Hematopoietic multipotent progenitor cell treated with erythropoietin and hydrocortisone succinate and interleukin-3 and kit ligand, for 4 days (in vitro differentiated cells): ENCODE measurements around the gene MXD1.

ENCODE experiments used
- DNase-seq: peaks from one replicate; pipeline ENCODE4 v3.0.0-alpha.2; 2015

MXD1 gene

DNA sequence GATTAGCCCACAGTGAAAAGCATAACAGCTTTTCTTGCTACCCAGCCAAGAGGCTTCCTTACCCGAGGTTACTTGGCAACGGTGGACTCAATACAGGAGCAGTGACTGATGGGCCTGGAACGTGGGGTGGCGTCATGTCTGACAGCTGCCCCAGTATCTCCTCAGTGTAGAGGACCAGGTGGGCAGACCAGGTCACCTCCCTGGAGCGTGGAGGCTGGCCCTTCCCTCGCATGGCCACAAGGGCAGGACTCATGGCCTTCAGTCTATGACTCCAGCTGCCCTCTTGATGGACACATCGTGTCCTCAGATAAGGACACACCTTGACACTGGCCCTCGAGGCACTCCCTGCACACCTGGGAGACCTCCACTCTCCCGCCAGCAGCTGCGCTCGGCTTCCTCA is 40.1 kb downstream of the MXD1 start:
- no peak for DNase-seq

DNA sequence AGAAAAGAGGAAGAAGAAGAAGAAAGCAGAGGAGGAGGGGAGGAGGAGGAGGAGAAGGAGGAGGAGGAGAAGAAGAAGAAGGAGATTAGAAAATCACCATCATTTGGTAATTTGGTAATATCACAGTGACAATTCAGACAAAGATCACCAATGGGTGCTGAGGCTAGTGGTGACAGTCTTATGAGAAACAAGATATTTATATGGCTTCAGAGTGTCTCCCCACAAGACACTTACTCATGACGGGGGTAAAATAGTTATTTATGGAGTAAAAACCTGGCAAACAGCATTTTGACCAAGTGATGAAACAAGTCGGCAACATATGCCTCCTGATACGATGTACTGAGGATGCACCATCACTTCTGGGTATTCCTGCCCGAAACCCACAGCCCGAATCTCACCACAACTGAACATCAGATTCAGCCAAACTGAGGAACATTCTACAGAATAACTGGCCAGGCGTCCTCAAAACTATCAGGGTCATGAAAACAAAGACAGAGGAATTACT is 41.6 kb downstream of the MXD1 start:
- no peak for DNase-seq

DNA sequence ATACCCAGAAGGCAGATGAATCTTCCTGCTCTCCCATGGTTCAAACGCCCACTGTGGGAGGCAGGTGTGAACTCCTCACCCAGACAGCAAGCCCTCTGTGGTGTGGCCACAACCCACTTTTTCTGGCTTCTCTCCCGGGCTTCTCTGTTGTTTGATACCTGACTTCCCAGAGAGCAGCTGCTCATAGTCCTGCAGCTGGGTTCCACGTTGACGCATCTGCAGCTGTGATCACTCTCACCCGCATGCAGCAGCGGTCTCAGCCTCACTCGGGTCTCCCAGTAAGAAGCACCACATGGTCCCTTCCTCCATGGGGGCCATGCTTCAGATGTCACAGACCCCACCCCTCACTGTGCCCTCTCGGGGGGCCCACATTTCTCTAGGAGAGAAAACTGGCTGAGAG is 43.1 kb downstream of the MXD1 start:
- DNase-seq: no peak

DNA sequence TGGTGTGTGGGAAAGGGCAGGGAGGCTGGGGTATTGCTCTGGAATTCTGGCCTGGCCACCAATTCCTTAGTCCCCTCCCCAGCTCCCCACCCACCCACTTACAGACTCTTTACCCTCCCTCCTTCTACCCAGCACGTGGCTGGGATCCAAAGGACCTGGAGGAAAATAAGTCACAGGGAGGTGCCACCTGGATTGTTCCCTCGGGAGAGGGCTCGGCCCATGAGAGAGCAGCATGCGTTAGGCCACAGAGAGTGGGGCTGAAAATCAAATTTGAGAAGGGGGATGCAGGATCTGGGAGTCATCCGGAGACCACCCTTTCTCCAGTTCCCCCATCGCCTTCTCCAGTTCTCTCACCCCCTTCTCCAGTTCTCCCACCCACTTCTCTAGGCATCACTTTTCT is 43.6 kb downstream of the MXD1 start:
- DNase-seq: no peak

DNA sequence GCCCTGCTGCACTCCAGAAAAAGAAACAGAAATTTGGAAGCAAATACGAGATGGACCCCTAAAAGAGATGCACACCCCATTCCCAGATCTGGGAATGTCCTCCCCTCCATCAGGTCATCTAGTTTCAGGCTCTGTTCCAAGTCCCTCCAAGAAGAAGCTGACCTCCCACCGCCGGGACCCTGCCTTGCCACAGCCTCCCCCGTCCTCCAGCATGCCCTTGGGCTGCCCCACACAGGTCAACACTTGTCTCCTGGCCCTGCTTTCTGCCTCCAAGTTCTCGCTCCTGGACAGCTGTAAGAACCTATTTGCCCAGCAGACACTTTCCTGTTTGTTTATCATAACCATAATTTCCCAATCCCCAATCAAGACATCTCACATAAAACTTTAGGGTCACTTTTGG is 44.5 kb downstream of the MXD1 start:
- no peak for DNase-seq

DNA sequence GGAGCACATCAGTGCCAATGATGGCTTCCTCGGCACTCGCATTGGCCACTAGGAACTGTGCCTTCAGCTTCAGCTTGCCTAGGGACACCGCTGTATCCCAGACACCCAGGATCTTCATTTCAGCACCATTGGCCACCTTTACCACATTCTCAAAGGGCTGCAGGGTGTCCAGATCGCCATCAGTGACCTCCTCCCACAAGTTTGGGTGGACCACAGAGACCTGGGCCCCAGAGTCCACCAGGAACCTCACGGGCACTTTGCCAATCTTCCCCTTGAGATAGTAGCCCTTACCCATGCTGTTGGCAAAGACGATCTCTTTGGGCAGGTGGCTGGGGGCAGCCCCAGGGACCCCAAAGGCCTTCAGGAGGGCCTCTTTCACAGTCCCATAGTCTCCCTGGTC is 45.9 kb downstream of the MXD1 start:
- DNase-seq: no peak

DNA sequence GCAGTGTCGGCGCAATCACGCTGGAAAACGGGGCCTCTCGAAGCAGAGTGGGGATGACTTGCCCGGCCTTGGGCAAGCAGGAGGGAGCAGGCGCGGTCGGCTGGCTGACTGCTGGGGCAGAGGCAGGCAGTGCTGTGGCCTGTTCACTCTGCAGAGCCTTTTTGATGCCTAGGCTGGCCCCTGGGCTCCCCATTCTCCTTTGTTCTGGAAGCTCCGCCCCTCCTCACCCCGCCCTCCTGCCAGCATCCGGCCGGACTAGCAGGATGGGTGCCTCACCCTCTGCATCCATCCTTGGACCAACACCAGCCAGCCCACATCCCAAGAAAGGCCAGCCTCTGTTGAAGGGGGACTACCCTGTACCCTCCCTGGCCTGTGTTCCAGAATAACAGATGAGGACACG is 46.6 kb downstream of the MXD1 start, which contains the start of gene ASPRV1:
Gene ASPRV1, minus strand, starts transcription at position 136 of the 400 bp plus-strand sequence. CDS start 195 bp downstream, outside the sequence.
- DNase-seq: no peak

DNA sequence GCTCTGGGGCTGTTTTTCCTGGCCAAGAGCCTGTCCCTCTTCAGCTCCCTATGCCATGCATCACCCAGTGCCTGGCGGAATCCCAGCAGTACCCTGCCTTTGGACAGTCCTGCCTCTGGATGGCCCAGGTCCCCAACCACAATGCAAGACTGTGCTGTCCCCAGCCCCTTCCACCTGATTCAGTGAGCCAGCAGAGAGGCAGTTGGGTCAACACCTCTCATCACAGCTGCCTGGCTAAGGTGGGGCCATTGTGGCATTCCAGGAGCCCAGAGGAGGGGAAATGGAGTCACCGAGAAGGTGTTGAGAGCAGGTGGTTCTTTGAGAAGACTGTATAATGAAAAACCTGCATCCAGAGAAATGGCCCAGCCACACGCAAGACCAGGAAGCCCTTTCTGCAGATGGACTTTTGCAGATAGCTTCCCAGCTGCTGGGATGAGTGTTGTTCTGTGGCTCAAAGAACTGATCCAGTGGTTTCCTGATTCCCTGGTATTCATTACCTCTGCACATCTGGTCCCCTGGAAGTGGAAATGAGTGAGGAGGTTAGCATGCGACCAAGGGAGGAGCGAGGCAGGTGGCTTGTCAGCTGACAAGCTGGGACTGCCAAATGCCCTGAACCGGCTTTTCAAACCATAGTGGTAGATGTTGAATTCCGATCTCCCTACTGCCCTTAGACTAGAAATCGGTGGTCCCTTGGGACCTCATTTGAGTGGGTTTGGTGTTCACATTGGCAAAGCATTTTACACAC is 48.2 kb downstream of the MXD1 start:
- DNase-seq: no peak

DNA sequence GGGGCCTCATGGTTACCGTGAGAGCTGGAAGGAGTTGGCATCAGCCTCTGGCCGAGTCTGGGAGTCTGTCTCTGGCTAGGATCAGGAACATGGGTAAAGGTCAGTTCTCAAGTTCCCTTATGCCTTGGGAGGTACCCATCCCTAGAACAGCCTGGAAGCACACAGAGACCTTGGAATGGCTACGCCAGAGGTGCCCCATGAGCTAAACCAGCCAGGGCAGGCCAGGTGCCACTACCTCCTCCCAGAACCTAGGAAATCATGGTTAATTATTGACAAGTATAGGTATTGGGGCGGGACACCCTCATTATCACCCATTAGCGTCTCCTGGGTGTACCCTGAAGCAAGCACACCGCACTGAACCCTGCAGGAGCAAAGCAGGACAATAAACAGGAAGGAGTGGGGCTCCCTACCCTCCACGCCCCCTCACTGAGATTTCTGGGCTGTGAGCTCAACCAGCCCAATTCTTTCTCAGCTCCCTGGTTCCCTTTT is 49.5 kb downstream of the MXD1 start:
- no peak for DNase-seq

DNA sequence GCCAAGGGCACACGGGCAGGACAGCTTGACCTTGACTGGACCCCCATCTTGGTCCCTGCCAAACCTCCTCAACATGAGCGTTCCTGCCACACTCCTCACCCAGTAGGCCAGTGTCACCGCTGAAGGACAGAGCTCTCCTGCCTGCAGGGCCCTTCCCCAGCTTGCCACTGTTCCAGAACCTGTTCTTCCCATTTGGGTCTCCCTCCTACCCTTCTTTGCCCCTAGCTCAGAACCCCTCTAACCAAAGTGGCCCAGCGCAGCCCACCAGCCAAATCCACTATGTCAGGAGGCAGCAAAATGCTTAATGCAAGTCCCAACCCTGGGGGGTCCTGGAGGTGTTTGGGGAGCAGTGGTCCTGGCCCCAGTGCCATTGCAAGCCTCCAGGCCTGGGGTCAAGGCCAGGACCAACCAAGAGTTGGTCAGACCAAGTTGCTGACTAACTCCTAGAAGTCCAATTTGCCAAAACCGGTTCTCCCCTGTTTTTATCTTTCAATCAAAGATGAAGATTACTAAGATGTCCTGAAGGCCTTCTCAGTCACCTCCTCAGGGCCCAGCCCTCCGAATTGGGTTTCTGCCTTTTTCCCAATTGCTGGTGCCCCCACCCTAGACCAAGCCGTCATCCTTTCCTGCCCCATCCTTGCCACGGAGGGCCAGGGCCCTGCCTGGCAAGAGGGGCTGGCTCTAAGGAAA is 51.0 kb downstream of the MXD1 start:
- DNase-seq: no peak

DNA sequence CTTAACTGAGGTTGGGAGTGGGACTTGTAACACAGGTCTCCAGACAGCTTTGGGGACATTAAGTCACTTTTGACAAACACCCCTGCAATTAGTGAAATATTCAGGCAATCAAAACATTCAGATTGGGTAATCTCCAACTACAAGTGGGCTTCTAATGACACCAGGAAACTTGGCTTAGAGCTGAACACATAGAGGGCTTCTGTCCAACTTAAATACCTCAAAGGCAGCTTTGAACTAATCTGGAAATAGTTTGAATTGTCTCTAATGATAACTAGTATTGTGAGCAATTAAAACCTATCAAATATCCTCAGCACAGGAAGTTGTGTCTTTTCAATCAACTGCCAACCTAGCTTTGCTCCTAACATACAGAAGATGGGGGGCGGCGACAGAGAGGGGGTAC is 51.6 kb downstream of the MXD1 start:
- DNase-seq: no peak

DNA sequence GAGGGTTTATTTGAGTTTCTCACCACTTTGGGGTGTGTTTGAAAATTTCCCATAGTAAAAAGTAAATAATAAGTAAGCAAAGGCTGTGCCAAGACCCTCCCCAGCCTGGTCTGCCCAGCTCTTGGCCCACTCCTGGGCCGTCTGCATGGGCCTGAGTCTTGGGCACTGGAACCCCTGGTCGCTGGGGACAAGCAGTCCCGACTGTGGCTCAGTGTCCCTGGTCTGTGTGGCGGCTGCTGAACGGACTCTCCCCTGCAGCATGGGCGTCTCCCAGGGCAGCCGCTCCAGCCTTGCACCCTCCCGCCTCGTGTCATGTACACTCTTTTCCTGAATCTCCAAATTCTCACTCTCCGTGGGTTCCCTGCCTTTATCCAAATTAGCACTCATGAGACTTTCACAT is 53.7 kb downstream of the MXD1 start:
- DNase-seq: no peak

DNA sequence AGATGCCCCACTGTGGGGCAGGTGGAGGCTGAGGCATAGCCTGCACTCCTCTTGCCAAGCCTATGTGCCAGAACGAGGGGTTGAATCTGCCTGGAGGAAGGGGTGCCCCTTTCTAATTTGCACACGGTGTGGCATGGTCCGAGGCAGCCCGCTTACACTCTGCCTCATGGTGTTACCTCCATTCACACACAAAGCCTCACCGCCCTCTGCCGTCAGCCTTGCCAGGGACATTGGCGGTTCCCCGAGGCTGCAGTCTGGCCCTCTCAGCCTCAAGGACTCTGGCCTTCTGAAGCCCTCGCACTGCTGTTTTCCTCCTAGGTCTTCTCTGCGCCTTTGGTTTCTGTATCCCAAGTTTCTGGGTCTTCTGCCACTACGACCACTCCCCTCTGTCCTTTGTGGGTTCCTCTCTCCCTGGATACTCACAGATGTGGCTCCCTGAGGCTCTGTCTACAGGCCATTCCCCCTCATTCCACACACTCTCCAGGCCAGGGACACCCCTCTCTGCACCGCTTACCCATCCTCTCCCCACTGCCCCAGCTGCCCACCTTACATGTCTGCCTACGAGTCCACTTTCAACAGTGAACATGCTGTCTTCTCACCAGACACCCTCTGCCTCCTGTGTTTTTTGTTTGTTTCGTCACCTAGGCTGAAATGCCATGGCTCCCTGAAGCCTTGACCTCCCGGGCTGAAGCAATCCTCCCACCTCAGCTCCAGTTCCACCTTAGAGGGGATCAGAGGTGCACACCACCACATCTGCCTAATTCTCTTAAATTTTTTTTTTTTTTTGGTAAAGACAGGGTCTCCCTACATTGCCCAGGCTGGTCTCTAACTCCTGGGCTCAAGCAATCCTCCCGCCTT is 54.4 kb downstream of the MXD1 start:
- DNase-seq: no peak

DNA sequence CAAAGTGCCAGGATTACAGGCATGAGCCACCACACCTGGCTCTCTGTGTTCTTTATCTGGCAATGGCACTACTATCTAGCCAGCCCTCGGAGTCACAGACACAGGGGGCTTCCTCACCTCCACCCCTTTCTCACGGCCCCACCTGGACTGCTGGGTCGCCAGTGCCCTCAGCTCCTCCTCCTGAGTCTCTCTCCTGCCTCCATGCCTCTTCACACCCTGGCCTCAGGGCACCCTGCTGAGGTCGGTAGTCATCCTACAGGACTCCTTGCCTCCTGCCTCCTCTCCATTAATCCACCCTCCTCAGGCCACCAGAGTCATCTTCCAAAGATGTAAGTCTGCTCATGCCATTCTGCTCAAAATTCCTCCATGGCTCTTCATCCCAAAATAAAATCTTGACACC is 55.1 kb downstream of the MXD1 start:
- no peak for DNase-seq

DNA sequence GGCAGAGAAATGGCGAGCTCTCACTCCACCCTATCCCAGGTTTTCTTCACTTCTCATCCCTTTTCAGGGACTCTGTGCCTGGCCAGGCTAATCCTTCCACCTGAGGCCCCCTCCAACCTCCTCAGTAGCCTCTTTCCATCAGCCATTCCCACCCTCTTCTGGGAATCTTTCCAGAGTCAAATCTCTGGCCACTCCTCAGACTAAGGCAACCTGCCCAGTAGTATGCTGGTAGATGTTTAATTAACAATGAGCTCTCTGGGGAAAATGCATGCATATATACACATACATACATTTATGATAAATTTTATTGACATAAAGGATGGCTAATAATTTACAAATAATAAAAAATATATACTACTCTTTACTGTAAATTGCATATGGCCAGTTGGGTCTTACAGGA is 57.9 kb downstream of the MXD1 start:
- DNase-seq: no peak

DNA sequence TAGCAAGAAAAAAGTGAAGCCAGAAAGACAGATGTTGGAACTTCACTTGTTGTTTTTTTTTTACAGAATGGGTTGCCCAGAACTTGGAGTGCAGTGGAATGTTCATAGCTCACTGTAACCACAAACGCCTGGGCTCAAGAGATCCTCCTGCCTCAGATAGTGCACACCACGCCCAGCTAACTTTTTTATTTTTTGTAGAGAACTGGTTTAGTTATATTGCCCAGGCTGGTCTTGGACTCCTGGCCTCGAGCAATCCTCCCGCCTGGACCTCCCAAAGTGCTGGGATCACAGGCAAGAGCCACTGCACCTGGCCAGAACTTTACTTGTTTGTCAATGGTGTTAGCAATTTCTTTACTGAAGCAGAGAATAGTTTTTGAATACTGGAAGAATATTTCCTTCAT is 58.4 kb downstream of the MXD1 start:
- DNase-seq: peak; percentile 95

DNA sequence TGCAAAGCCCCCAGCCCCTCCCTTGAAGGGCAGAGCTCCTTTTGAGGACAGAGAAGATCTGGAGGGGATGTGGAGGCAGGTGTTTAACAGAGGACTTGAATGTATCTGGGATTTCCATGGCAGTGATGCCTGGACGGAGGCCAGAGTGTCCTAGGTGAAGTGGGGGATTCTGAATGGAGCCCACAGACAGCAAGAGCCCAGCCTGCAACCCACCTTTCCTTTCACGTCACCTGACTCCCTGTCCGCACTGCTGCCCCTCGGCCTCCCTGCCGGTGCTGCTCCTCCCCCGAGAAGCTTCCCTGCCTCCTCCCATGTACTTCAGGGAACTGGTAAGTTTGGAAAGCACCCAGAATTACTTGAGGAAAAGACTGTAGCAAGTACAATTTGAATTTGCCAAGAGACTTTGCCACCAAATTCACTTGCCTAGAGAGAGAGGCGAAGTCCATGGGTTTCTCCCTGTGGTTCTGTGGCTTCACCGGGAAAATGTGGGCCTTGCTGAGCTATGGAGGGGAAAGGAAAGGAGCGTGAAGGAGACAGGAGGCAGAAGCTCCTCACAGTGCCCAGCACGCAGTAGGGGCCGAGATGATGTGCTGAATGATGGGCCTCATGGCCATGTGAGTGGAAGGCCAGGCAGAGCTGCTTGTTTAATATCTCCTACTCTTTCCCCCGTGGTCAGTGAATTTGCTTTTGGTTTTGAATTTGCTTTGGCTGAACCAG is 60.4 kb downstream of the MXD1 start:
- DNase-seq: no peak

DNA sequence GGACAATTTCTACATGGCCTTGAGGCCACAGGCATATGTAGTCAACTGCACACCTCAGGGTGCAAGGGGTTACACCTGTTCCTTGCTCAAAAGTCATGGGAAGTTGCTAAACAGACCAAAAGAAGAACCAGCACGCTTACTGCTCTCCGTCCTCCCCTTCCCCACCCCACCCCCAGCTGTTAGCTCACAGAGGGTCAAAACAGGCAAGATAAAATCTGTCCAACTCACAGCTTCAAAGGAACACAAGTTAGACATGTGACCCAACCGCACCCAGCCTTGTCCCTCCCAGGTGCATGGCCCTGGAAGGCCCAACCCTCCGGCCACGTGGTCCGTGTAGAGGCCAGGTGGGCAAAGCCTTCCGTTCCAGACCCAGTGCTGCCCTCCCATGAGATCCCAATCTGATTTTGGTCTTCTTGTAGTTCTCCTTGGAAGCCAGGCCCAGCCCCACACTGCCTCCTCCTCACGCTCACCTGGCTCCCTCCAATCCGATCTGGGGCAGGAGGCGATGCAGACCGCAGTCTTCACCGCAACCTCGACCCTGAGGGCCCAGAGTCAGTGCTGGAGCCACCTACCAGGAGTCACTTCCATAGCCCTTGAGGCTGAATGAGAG is 61.0 kb downstream of the MXD1 start:
- peak; percentile 89 for DNase-seq

DNA sequence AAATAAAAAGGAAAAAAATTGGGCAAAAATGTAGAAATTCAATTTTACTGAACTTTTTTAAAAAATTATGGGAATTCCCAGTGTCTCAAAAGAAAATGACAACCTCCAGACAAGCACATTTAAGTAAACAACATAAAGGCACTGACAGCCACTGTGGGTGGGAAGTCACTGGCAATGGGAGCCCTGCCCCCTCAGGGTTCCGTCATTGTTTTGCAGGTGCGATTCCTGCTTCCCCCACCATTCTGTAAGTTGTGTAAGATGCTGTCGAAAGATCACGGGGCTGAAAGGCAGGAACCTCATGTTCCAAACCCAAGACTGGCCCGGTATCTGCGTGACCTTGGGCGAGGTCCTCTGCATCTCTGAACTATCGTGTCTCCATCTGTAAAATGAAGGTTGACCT is 62.3 kb downstream of the MXD1 start:
- DNase-seq: no peak

DNA sequence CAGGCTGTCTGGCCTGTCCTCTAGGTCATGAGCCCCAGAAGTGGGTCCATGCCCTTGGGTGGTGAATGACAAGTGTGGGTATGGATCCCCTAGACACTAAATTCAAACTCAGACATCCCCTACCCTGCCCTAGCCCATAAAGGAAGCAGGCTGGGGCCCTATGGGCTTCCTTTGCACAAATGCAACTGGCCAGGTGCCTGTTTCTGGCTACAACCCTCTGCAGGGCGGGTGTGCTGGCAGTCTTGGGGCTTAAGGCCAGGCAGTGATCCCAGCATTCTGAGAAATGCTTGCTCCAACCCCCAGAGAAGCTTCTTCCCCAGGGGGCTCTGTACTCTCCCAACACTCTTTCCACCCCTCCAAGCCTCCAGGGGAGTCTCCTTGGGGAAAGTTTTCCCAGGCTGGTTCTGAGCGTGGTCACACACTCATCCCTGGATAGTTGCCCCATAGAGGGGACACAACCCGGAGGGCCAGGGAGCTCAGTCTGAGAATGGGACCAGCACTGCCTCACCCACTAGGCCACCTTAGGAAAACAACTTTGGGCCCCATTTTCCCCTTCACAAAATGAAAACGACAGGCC is 63.1 kb downstream of the MXD1 start:
- no peak for DNase-seq

DNA sequence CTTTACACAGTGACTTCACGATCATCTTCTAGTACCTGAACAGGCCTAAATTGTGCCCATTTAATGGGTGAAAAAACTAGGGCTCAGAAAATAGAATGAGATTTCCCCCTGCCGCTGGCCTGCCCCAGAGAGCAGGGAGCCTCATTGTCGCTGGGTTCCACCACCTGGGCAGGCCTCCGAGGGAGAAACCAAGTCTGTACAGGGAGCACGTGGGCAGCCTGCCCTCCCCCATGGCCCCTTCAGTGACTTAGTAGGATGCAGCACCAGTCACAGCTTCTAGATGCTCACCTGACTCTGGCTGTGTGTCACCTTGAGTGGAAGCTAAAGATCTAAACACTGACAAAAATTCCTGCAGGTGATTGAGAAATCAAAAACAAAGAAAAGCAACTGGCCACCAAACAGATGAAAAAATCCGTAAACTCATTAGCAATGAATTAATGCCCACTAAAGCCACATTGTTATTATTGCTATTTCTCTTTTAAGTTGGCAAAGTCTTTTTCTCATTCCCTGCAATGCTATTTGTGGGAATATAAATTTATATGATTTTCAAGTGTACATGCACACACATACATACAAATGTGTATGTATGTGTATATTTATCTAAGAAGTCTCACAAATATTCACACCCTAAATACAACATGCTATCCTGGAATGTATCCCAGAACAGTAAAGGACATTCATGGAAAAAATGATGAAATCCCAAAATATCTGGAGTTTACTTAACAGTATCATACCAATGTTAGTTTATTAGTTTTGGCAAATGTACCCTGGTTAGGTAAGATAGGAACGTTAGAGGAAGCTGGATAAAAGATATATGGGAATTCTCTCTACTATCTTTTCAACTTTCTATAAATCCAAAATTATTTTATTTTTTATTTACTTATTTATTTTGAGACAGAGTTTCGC is 65.2 kb downstream of the MXD1 start:
- no peak for DNase-seq
